PC-9 (cell line): ENCODE measurements around the gene DNMT3A. TPM values are rescaled to one million over a fixed set of nuclear protein-coding genes. Genes with fewer than 3 reads are reported as not detected.

Experiments
- BruUV-seq: library from RNA; stranded (reverse); fragments of 400-500 nt; replicated peaks from 2 replicates; lab custom pipeline; 2021; lab: Mats Ljungman, UMichigan
- CTCF ChIA-PET: fragments of 300-600 bp; sonication (Branson Sonifier 250); formaldehyde crosslinking; loops from one replicate; lab custom pipeline; 2022; ENCODE audit warnings: antibody characterized with exemption; lab: Charles Lee
- POLR2A ChIA-PET: fragments of 300-600 bp; sonication (Branson Sonifier 250); formaldehyde crosslinking; loops from one replicate; lab custom pipeline; 2022; ENCODE audit warnings: antibody characterized with exemption; ENCODE audit not compliant: unreplicated experiment; lab: Charles Lee
- DNase-seq, 2 experiments: peaks; one replicate each; pipeline versions ENCODE4 v3.0.0 to v3.0.0-alpha.2; 2015 to 2022; ENCODE audit warnings: mixed read lengths in 1 of 2
- H2AFZ ChIP-seq: fragments of 200-600 bp; sonication (generic); 2 replicates; pipeline ENCODE4 v1.8.1; 2017; ENCODE audit warnings: antibody characterized with exemption
- H3F3A ChIP-seq: fragments of 200-600 bp; sonication (generic); 2 replicates; pipeline ENCODE4 v1.8.1; 2017; ENCODE audit warnings: antibody characterized with exemption, mild to moderate bottlenecking, low read depth; ENCODE audit not compliant: insufficient read depth
- H3K27ac ChIP-seq: fragments of 200-600 bp; sonication (generic); 2 replicates; pipeline ENCODE4 v1.6.1; 2016; ENCODE audit warnings: mixed run types
- H3K27me3 ChIP-seq: fragments of 200-600 bp; sonication (generic); 2 replicates; pipeline ENCODE4 v1.6.1; 2016; ENCODE audit warnings: low read depth, mixed run types; ENCODE audit not compliant: insufficient read depth
- H3K36me3 ChIP-seq: fragments of 200-600 bp; sonication (generic); 2 replicates; pipeline ENCODE4 v1.6.1; 2016; ENCODE audit warnings: low read depth, mixed run types
- H3K4me1 ChIP-seq: fragments of 200-600 bp; sonication (generic); replicated peaks from 2 replicates; pipeline ENCODE4 v1.6.1; 2016; ENCODE audit warnings: mixed run types; ENCODE audit not compliant: insufficient read depth
- H3K4me2 ChIP-seq: fragments of 200-600 bp; sonication (generic); 2 replicates; pipeline ENCODE4 v1.6.1; 2017; ENCODE audit warnings: mixed run types
- H3K4me3 ChIP-seq: fragments of 200-600 bp; sonication (generic); 2 replicates; pipeline ENCODE4 v1.6.1; 2016; ENCODE audit warnings: mixed run types
- H3K79me2 ChIP-seq: fragments of 200-600 bp; sonication (generic); 2 replicates; pipeline ENCODE4 v1.6.1; 2017; ENCODE audit warnings: low read depth, mixed run types
- H3K9me2 ChIP-seq: fragments of 200-600 bp; sonication (generic); 2 replicates; pipeline ENCODE4 v1.8.1; 2017; ENCODE audit warnings: mild to moderate bottlenecking; ENCODE audit not compliant: insufficient read depth
- H3K9me3 ChIP-seq: fragments of 200-600 bp; sonication (generic); 2 replicates; pipeline ENCODE4 v1.8.1; 2016; ENCODE audit warnings: low read depth; ENCODE audit not compliant: insufficient read depth
- H4K20me1 ChIP-seq: fragments of 200-600 bp; sonication (generic); 2 replicates; pipeline ENCODE4 v1.8.1; 2017; ENCODE audit not compliant: insufficient read depth
- EZH2 ChIP-seq: fragments of 200-600 bp; sonication (generic); IDR thresholded peaks from 2 replicates; pipeline ENCODE4 v1.8.0; 2017; ENCODE audit warnings: antibody characterized with exemption, low read depth
- intact Hi-C: fragments of 100-400 bp; cut with micrococcal nuclease; formaldehyde crosslinking; loops from one replicate; pipeline ENCODE4 v1.10.0; 2022; ENCODE audit not compliant: unreplicated experiment
- total RNA-seq: library from RNA; stranded (reverse); gene quantifications from 2 replicates; pipeline ENCODE4 v1.2.3, GENCODE V29; 2021
- TF ChIP-seq, protein P1 (sequence below): fragments of 200-600 bp; sonication (generic); conservative IDR thresholded peaks from 2 replicates; pipeline ENCODE4 v1.6.1; 2017; ENCODE audit warnings: mixed run types, antibody characterized with exemption, mild to moderate bottlenecking, moderate library complexity

The DNMT3A gene
- total RNA-seq, 1 experiment from 2014 or later: 38.9 TPM

DNA sequence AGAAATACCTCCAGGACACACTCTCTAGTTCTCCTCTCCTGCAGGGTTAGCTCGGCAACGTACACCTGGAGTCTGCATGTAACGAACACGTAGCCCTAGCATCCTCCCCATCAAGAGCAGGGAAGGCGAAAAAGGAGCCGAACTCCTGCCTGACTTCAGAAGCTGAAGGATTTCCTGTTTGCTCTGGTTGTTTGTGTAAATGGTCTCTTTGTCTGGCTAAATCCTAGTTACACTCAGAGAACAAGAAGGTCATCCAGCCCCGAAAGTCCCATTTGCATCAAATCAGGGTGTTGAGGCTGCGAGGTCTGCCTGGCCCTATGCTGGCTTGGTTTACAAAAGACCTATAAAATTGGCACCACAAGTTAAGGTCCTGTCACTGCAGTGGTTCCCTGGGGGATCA, 107.0 kb downstream of the DNMT3A start:
- ChIA-PET POLR2A (no interaction called here), CTCF (interaction anchor here (0.5 kb wide), 1 partner anchor 1231 kb away, joined by 3 read pairs; no protein-coding TSS in a partner anchor)
- intact Hi-C loops: no loop called here

DNA sequence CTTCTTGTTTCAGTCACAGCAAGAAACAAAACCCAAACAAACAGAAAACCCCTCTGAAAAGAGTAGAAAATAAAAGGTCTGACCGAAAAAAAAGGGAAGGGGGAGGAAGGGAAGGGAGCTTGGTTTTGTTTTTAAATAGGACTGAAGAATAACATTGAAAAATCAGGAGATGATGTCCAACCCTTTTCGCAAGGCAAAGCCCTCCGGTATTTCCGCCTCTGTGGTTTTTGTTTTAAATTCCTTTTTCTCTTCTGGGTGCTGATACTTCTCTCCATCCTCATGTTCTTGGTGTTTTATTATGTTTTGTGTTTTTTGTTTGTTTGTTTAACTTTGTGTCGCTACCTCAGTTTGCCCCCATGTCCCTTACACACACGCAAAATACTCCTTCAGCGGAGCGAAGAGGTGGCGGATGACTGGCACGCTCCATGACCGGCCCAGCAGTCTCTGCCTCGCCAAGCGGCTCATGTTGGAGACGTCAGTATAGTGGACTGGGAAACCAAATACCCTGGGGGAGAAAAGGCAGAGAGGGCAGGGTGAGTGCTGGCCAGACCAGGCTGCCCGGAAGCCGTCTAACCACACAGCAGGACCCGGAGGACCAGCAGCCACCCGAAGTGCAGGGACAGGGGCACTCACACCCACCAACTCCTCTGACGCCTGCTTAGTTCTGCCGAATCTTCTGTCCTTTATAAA, 107.7 kb downstream of the DNMT3A start:
- TF ChIP-seq, protein P1, sequence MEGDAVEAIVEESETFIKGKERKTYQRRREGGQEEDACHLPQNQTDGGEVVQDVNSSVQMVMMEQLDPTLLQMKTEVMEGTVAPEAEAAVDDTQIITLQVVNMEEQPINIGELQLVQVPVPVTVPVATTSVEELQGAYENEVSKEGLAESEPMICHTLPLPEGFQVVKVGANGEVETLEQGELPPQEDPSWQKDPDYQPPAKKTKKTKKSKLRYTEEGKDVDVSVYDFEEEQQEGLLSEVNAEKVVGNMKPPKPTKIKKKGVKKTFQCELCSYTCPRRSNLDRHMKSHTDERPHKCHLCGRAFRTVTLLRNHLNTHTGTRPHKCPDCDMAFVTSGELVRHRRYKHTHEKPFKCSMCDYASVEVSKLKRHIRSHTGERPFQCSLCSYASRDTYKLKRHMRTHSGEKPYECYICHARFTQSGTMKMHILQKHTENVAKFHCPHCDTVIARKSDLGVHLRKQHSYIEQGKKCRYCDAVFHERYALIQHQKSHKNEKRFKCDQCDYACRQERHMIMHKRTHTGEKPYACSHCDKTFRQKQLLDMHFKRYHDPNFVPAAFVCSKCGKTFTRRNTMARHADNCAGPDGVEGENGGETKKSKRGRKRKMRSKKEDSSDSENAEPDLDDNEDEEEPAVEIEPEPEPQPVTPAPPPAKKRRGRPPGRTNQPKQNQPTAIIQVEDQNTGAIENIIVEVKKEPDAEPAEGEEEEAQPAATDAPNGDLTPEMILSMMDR: no peak
- TF ChIP-seq EZH2: no peak
- no peaks in the 10 kb centered on the region for H3K9me2 ChIP-seq
- intact Hi-C loops: no loop called here
- BruUV-seq: no TSS peak
- ChIA-PET CTCF (no interaction called here), POLR2A (no interaction called here)
- no peaks in the 10 kb centered on the region for H3F3A ChIP-seq
- no peak overlapping the region for H3K4me3 ChIP-seq
- no peaks in the 10 kb centered on the region for H3K4me1 ChIP-seq
- 0 out of 2 replicates have a peak, but pooled peaks cover 8% of the 10 kb centered on the region for H3K36me3 ChIP-seq
- no peaks in the 10 kb centered on the region for H3K9me3 ChIP-seq
- no peak overlapping the region for H3K27ac ChIP-seq
- H3K4me2 ChIP-seq: no peak overlapping the region
- H3K27me3 ChIP-seq: no peaks in the 10 kb centered on the region
- H3K79me2 ChIP-seq: no peaks in the 10 kb centered on the region
- no peaks in the 10 kb centered on the region for H4K20me1 ChIP-seq
- DNase-seq: no peak
- H2AFZ ChIP-seq: no peak overlapping the region

More for the DNA sequence above, 107.0 kb downstream of the DNMT3A start:
- Histone ChIP-seq H3F3A (no peaks in the 10 kb centered on the region), H3K36me3 (0 out of 2 replicates have a peak, but pooled peaks cover 8% of the 10 kb centered on the region), H4K20me1 (no peaks in the 10 kb centered on the region), H3K4me2 (no peak overlapping the region), H3K4me1 (no peaks in the 10 kb centered on the region), H3K9me3 (no peaks in the 10 kb centered on the region), H3K27ac (no peak overlapping the region), H3K4me3 (no peak overlapping the region), H2AFZ (no peak overlapping the region), H3K9me2 (no peaks in the 10 kb centered on the region), H3K79me2 (no peaks in the 10 kb centered on the region), H3K27me3 (no peaks in the 10 kb centered on the region)
- TF ChIP-seq, protein P1: no peak
- no peak for TF ChIP-seq EZH2
- DNase-seq: no peak
- no TSS peak for BruUV-seq

DNA sequence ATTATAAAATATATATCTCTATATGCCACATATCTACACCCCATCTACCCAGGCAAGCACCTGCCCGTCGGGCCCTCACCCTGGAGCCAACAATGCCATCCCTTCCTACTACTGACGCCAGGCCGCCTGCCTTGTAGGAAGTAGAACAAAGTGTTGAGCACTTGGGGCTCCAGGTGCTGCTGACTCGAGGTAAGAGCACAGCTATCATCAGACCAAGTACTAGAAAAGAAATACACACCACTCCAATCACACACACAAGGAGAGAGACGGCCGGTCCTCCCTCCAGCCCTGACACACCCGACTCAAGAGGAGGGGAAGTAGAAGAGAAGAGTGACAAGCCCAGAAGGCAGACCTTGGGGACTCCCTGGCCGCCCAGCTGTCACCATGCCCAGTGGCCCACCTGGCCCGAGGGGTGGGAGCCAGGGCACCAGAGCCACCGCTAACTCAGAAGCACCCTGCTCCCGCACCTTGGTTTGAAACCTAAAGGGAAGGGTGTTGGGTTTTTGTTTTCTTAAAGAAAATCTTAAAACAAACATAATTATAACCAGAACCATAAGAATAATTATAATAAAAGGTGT, 109.4 kb downstream of the DNMT3A start:
- H3K4me1 ChIP-seq: 0 out of 2 replicates have a peak, but pooled peaks cover 6% of the 10 kb centered on the region
- CTCF ChIA-PET: interaction anchor here (0.6 kb wide), 1 partner anchor 49 kb away, joined by 4 read pairs; no protein-coding TSS in a partner anchor
- no peaks in the 10 kb centered on the region for H3K79me2 ChIP-seq
- H3K4me3 ChIP-seq: no peak overlapping the region
- peaks cover 4% of the 10 kb centered on the region; the same call in 1 of the 2 replicates for H3F3A ChIP-seq
- no peaks in the 10 kb centered on the region for H4K20me1 ChIP-seq
- H3K36me3 ChIP-seq: 0 out of 2 replicates have a peak, but pooled peaks cover 8% of the 10 kb centered on the region
- TF ChIP-seq, protein P1: no peak
- no peak for TF ChIP-seq EZH2
- intact Hi-C loops: no loop called here
- POLR2A ChIA-PET: interaction anchor here (0.6 kb wide), 1 partner anchor 20 kb away, joined by 9 read pairs; no protein-coding TSS in a partner anchor
- H3K27me3 ChIP-seq: no peaks in the 10 kb centered on the region
- H2AFZ ChIP-seq: no peak overlapping the region
- no peak overlapping the region for H3K4me2 ChIP-seq
- H3K9me3 ChIP-seq: no peaks in the 10 kb centered on the region
- H3K9me2 ChIP-seq: no peaks in the 10 kb centered on the region
- no peak overlapping the region for H3K27ac ChIP-seq
- BruUV-seq: no TSS peak
- no peak for DNase-seq
